Prostate gland (tissue), 2 donors: ENCODE measurements around the gene ATP5PD. TPM values are rescaled to one million over a fixed set of nuclear protein-coding genes. Genes with fewer than 3 reads are reported as not detected.

Experiments
- DNase-seq: peaks from one replicate; pipeline ENCODE4 v3.0.0-alpha.2; 2019; ENCODE audit warnings: low spot score
- H3K27ac ChIP-seq, 2 donors: fragments of 200-600 bp; sonication (generic); 2 replicates each; pipeline ENCODE4 v1.5.1; 2017 to 2019
- H3K27me3 ChIP-seq: fragments of 200-600 bp; sonication (generic); replicated peaks from 2 replicates; pipeline ENCODE4 v1.5.1; 2019; ENCODE audit not compliant: insufficient read depth
- H3K36me3 ChIP-seq, 2 donors: fragments of 200-600 bp; sonication (generic); 1 replicate in 1 of 2; 2 replicates in 1 of 2; pipeline versions ENCODE4 v1.5.1 to v1.8.1; 2017 to 2019
- H3K4me1 ChIP-seq: fragments of 200-600 bp; sonication (generic); replicated peaks from 2 replicates; pipeline ENCODE4 v1.5.1; 2019
- H3K4me3 ChIP-seq, 2 donors: fragments of 200-600 bp; sonication (generic); 2 replicates each; pipeline ENCODE4 v1.5.1; 2017 to 2019
- H3K9me3 ChIP-seq: fragments of 200-600 bp; sonication (generic); 2 replicates; pipeline ENCODE4 v1.5.1; 2017
- POLR2A ChIP-seq: fragments of 450-650 bp; IDR thresholded peaks from one replicate; pipeline ENCODE4 v1.6.1; 2016; ENCODE audit warnings: antibody characterized with exemption, mild to moderate bottlenecking
- POLR2AphosphoS5 ChIP-seq: sonication (generic); formaldehyde crosslinking; IDR thresholded peaks from one replicate; pipeline ENCODE4 v1.6.1; 2017; ENCODE audit warnings: antibody characterized with exemption
- WGBS: methylation state at CpG from one replicate; pipeline ENCODE4 v1.1.5; 2018; 5-methylcytosine and 5-hydroxymethylcytosine counted together
- intact Hi-C: fragments of 100-400 bp; cut with DNase I; formaldehyde crosslinking; loops from one replicate; pipeline ENCODE4 v1.14.2; 2022
- total RNA-seq, 2 donors: library from RNA; depleted of rRNA; stranded (reverse); fragments of >200 nt; gene quantifications; one replicate each; pipeline ENCODE4 v1.1.0, GENCODE V29; 2016
- TF ChIP-seq, protein P1 (sequence below), 4 experiments: fragments of 200-600 bp in 2 of 4; fragments of 450-650 bp in 2 of 4; sonication (generic) in 2 of 4; IDR thresholded peaks; 1 replicate in 3 of 4; 2 replicates in 1 of 4; pipeline ENCODE4 v1.5.1; 2016 to 2019; ENCODE audit warnings: antibody characterized with exemption in 4 of 4, mild to moderate bottlenecking in 2 of 4, moderate library complexity in 2 of 4

ATP5PD gene
- total RNA-seq, 2 donors from 2014 or later = 116 to 201 TPM

DNA sequence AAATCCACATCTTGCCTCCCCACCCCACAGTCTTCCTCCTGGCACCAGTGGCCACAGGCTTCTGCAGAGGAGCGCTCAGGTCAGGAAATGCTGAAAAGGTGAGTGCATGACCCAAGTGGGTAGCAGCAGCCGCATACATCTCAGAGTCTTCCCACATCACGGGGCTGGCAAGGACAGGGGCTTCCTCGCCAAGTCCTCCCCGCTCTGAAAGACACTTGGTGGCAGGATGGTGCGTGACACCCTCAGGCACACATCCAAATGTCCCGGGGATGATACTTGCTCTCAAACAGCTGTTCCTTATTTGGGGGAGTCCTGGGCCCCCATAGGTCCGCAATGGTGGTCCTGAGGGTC is 32.2 kb upstream of the ATP5PD start:
- WGBS = 76% methylated on average over 8 of the region's 8 CpGs
- Histone ChIP-seq H3K9me3 (no peaks in the 10 kb centered on the region), H3K4me1 (no peaks in the 10 kb centered on the region), H3K4me3 (no peak overlapping the region), H3K27me3 (no peaks in the 10 kb centered on the region), H3K36me3 (no peaks in the 10 kb centered on the region), H3K27ac (no peak overlapping the region)
- no peak for TF ChIP-seq POLR2AphosphoS5
- TF ChIP-seq, protein P1, sequence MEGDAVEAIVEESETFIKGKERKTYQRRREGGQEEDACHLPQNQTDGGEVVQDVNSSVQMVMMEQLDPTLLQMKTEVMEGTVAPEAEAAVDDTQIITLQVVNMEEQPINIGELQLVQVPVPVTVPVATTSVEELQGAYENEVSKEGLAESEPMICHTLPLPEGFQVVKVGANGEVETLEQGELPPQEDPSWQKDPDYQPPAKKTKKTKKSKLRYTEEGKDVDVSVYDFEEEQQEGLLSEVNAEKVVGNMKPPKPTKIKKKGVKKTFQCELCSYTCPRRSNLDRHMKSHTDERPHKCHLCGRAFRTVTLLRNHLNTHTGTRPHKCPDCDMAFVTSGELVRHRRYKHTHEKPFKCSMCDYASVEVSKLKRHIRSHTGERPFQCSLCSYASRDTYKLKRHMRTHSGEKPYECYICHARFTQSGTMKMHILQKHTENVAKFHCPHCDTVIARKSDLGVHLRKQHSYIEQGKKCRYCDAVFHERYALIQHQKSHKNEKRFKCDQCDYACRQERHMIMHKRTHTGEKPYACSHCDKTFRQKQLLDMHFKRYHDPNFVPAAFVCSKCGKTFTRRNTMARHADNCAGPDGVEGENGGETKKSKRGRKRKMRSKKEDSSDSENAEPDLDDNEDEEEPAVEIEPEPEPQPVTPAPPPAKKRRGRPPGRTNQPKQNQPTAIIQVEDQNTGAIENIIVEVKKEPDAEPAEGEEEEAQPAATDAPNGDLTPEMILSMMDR (IDR thresholded peaks at IDR 0.05) = no peak
- intact Hi-C loops = no loop called here
- DNase-seq = no peak

DNA sequence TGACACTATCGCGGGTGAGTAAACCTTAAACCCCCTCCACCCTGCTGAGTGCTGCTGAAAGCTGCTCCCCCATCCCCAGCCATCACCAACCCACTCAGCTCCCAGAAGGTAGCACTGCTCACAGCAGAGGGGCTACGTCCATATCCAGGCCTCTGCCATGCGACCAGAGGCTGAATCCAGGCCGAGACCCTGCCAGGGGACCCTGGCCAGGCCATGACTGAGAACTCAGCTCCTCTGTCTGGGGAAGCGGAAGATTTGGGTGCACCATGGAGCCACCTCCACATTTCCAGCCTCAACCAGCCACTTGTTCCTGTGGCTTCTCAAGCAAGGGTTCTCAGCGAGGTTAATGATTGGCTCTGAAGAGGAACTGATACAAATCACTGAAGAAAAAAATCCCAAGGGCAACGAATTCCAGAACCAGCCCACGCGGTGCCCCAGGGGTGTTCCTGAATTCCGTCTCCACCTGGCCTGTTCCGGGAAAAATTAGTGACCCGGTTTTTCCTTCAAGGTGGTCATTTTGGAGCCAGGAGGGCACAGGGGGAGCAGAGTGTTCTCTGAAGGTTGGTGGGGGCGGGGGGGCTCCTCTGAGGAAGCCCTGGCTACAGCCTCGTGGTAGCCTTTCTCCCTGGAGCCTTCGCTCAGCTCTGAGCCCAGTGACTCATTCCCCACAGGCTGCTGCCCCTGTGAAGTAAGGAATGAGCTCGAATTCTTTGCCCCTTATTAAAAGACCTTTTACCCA is 31.7 kb upstream of the ATP5PD start:
- TF ChIP-seq, protein P1 (IDR thresholded peaks at IDR 0.05) = no peak
- TF ChIP-seq POLR2AphosphoS5 (no peak), POLR2A (no peak)
- intact Hi-C loops = no loop called here
- Histone ChIP-seq H3K9me3 (no peaks in the 10 kb centered on the region), H3K4me1 (no peaks in the 10 kb centered on the region), H3K4me3 (no peak overlapping the region), H3K27ac (no peak overlapping the region), H3K27me3 (no peaks in the 10 kb centered on the region), H3K36me3 (no peaks in the 10 kb centered on the region)
- WGBS = 69% methylated on average over 17 of the region's 17 CpGs
- no peak for DNase-seq

DNA sequence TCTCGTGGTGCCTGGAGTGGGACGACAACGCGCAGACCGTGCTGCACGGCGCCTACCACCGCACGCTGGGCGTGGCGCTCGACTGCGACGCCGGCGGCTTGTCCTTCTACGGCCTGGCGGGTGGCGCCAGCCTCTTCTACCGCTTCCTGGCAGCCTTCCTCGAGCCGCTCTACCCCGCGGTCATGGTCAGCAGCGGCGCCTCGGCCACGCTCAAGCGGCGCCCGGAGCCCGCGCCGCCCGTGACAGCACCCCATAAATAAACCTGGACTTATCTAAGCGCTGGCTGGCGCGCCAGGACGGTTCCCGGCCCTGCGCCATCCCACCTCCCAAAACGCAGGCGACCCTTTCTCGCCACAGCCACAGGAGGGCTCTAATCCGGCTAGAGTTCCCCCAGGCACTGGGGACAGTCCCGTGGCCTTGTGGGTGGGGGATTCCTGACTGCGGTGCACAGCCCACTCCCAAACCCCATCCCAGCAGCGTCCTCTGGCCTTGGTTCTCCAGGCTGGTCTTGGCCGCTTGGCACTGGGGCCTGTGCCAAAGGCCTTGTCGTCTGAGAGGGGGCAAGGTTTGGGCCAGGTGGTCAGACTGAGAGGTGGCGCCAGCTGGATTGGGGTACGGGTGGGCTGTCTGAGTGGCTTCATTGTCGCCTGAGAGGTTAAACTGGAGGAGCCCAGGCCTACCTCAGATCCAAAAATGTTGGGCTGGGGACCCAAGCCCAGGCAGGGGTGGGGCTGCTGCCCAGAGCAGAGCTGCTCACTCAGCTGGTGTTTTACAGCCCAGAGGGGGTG is 30.9 kb upstream of the ATP5PD start:
- Histone ChIP-seq H3K27me3 (no peaks in the 10 kb centered on the region), H3K27ac (peak overlapping the region; percentile 57 to 66), H3K36me3 (no peaks in the 10 kb centered on the region), H3K4me1 (no peaks in the 10 kb centered on the region), H3K9me3 (no peaks in the 10 kb centered on the region), H3K4me3 (peak overlapping the region; percentile 17 to 29)
- intact Hi-C loops = no loop called here
- DNase-seq = peak; percentile 39
- TF ChIP-seq POLR2A (no peak), POLR2AphosphoS5 (peak; percentile 20)
- TF ChIP-seq, protein P1 (IDR thresholded peaks at IDR 0.05) = peak in 1 of 4 experiments; percentile 20
- WGBS = 12% methylated on average over 37 of the region's 53 CpGs

DNA sequence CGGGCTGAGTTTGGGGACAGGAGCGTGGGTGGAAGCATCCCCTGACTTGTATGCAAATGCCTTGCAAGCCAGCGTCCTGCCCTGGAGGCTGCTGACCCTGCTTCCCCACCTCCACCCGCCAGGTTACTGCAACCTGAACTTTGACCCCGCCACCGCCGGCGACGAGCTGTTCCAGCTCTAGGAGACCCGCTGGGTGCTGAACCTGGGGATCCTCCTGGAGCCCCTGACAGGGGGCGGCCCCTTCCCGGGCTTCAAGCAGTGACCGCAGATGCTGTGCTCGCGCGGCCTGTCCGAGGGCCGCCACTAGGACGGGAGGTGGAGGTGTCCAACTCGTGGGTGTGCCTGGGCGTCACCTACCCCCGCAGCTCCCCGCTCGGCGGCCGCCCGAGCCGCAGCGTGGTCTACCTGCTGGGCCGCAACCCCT is 30.3 kb upstream of the ATP5PD start:
- Histone ChIP-seq H3K4me3 (peak overlapping the region; percentile 17 to 29), H3K27ac (peak overlapping the region; percentile 57 to 66), H3K27me3 (no peaks in the 10 kb centered on the region), H3K36me3 (no peaks in the 10 kb centered on the region), H3K4me1 (no peaks in the 10 kb centered on the region), H3K9me3 (no peaks in the 10 kb centered on the region)
- DNase-seq = no peak
- TF ChIP-seq, protein P1 (IDR thresholded peaks at IDR 0.05) = no peak
- TF ChIP-seq POLR2AphosphoS5 = no peak
- no peak for TF ChIP-seq POLR2A
- 65% methylated on average over 11 of the region's 30 CpGs for WGBS
- intact Hi-C loops = no loop called here
